K562 (cell line): ENCODE data around the gene SP2. TPM values are rescaled to one million over a fixed set of nuclear protein-coding genes. Genes with fewer than 3 reads are reported as not detected.
A peak's percentile ranks its signal among the peaks of the same experiment; 100 is the strongest.

Experiments
- EGR1 ChIP-seq: fragments of 450-650 bp; conservative IDR thresholded peaks from 2 replicates; pipeline ENCODE4 v1.6.1; 2017; ENCODE audit warnings: mild to moderate bottlenecking
- KDM1A ChIP-seq, 2 experiments: fragments of 450-650 bp; IDR thresholded peaks; 2 replicates each; pipeline ENCODE4 v1.6.1; 2016; ENCODE audit warnings: mild to moderate bottlenecking in 2 of 2
- MTA2 ChIP-seq: fragments of 450-650 bp; IDR thresholded peaks from 2 replicates; pipeline ENCODE4 v1.6.1; 2016; ENCODE audit warnings: low read depth
- NKRF ChIP-seq: fragments of 450-650 bp; IDR thresholded peaks from 2 replicates; pipeline ENCODE4 v1.6.1; 2016; ENCODE audit warnings: borderline replicate concordance
- NR2C2 ChIP-seq, 2 experiments: fragments of 200-800 bp in 1 of 2; sonication (Bioruptor generic) in 1 of 2; sonication (generic) in 1 of 2; formaldehyde crosslinking in 1 of 2; IDR thresholded peaks; 2 replicates each; pipeline versions ENCODE4 v1.6.1 to v1.8.0; 2016 to 2022; ENCODE audit warnings: mild to moderate bottlenecking in 1 of 2, missing compliant biosample characterization in 1 of 2, missing genetic modification characterization in 1 of 2, missing genetic modification reagents in 1 of 2
- PHF21A ChIP-seq: fragments of 450-650 bp; IDR thresholded peaks from 2 replicates; pipeline ENCODE4 v1.6.1; 2017; ENCODE audit warnings: low read depth, borderline replicate concordance
- RBFOX2 ChIP-seq: fragments of 200-400 bp; formaldehyde crosslinking; IDR thresholded peaks from 2 replicates; pipeline ENCODE4 v1.6.1; 2017; ENCODE audit warnings: low read depth, mild to moderate bottlenecking, low read length, moderate library complexity
- TEAD4 ChIP-seq, 2 experiments: sonication (generic) in 1 of 2; formaldehyde crosslinking in 1 of 2; IDR thresholded peaks; 2 replicates each; pipeline versions ENCODE4 v1.6.1 to v1.8.0; 2012 to 2022; ENCODE audit warnings: borderline replicate concordance in 1 of 2, inconsistent platforms in 1 of 2, low read length in 1 of 2, mild to moderate bottlenecking in 1 of 2, missing genetic modification reagents in 1 of 2
- USF1 ChIP-seq: sonication (generic); formaldehyde crosslinking; IDR thresholded peaks from 2 replicates; pipeline ENCODE4 v1.9.0; 2022; ENCODE audit warnings: mild to moderate bottlenecking, missing genetic modification reagents
- polyA plus RNA-seq, 8 experiments: library from polyadenylated mRNA; depleted of rRNA in 4 of 8; stranded (reverse) in 5 of 8; unstranded in 3 of 8; fragments of >200 nt; fragmentation: Nextera tagmentation in 2 of 8; fragmentation: Illumina TruSeq in 1 of 8; extraction: Ambion mirVana in 2 of 8; extraction: Trizol in 1 of 8; gene quantifications; 2 replicates each; pipeline versions ENCODE4 v1.2.1 to v1.2.3, GENCODE V29; 2011 to 2014; ENCODE audit warnings: inconsistent platforms in 1 of 8, missing spikeins in 1 of 8
- total RNA-seq, 7 experiments: library from RNA; depleted of rRNA in 6 of 7; stranded (reverse); fragments of >200 nt in 6 of 7; fragmentation: Illumina TruSeq in 2 of 7; extraction: Trizol in 2 of 7; gene quantifications; 2 replicates each; pipeline versions ENCODE4 v1.2.1 to v1.2.3, GENCODE V29; 2011 to 2021; ENCODE audit warnings: low replicate concordance in 1 of 7
- TF ChIP-seq, protein P1 (sequence below), 2 experiments: IDR thresholded peaks in 1 of 2; conservative IDR thresholded peaks in 1 of 2; 2 replicates each; pipeline ENCODE4 v1.6.1; 2016; ENCODE audit warnings: low read depth in 2 of 2, mild to moderate bottlenecking in 1 of 2, missing compliant biosample characterization in 1 of 2, missing genetic modification characterization in 1 of 2, moderate library complexity in 1 of 2
- TF ChIP-seq, protein P2 (sequence below): fragments of 200-800 bp; sonication (Bioruptor generic); IDR thresholded peaks from 2 replicates; pipeline ENCODE4 v1.6.1; 2017; ENCODE audit warnings: missing genetic modification characterization, missing compliant biosample characterization
- TF ChIP-seq, protein P3 (sequence below), 2 experiments: fragments of 450-650 bp in 1 of 2; sonication (generic) in 1 of 2; formaldehyde crosslinking in 1 of 2; IDR thresholded peaks in 1 of 2; conservative IDR thresholded peaks in 1 of 2; 2 replicates each; pipeline versions ENCODE4 v1.6.1 to v1.8.1; 2016 to 2023; ENCODE audit warnings: mild to moderate bottlenecking in 2 of 2, moderate library complexity in 2 of 2, inconsistent platforms in 1 of 2, missing genetic modification reagents in 1 of 2
- TF ChIP-seq, protein P4 (sequence below), 3 experiments: IDR thresholded peaks in 2 of 3; conservative IDR thresholded peaks in 1 of 3; 2 replicates each; pipeline ENCODE4 v1.5.1; 2011 to 2012; ENCODE audit warnings: low read length in 3 of 3, mild to moderate bottlenecking in 3 of 3, control low read depth in 2 of 3, improper control_type of control experiment in 1 of 3, inconsistent platforms in 1 of 3, low read depth in 1 of 3, mixed read lengths in 1 of 3, moderate library complexity in 1 of 3; ENCODE audit not compliant: insufficient read depth in 2 of 3

SP2 gene
- total and polyA plus RNA-seq, 9 of the 15 experiments (the other 6 are each of a cell fraction or from before 2014, with no cell fraction given) = 0.77 to 22.3 (median 2.3) TPM

GRCh38 chr17:47883589-47884426 is 12.2 kb upstream of the SP2 start (continued):
- TF ChIP-seq USF1 (no peak), MTA2 (no peak), RBFOX2 (no peak), PHF21A (no peak), KDM1A (IDR thresholded peaks at IDR 0.05) (0 out of 4 replicates have a peak, but pooled peaks of 1 of the 2 experiments have one; percentile 13), EGR1 (peak; percentile 40), NKRF (no peak), TEAD4 (IDR thresholded peaks at IDR 0.05; ENCODE audit: low read length) (no peak), TEAD4 (CRISPR knock-in tag; IDR thresholded peaks at IDR 0.05; ENCODE audit: borderline replicate concordance) (no peak), NR2C2 (CRISPR knock-in tag; IDR thresholded peaks at IDR 0.05) (no peak), NR2C2 (tag; IDR thresholded peaks at IDR 0.05) (peak; percentile 27; the same call in 1 of the 2 replicates)
- TF ChIP-seq, protein P1, sequence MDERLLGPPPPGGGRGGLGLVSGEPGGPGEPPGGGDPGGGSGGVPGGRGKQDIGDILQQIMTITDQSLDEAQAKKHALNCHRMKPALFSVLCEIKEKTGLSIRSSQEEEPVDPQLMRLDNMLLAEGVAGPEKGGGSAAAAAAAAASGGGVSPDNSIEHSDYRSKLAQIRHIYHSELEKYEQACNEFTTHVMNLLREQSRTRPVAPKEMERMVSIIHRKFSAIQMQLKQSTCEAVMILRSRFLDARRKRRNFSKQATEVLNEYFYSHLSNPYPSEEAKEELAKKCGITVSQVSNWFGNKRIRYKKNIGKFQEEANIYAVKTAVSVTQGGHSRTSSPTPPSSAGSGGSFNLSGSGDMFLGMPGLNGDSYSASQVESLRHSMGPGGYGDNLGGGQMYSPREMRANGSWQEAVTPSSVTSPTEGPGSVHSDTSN (CRISPR knock-in tag; IDR thresholded peaks at IDR 0.05; ENCODE audit: low read depth) = no peak
- TF ChIP-seq, protein P1 (tag; conservative IDR thresholded peaks at IDR 0.05; ENCODE audit: low read depth) = peak; percentile 95
- TF ChIP-seq, protein P2, sequence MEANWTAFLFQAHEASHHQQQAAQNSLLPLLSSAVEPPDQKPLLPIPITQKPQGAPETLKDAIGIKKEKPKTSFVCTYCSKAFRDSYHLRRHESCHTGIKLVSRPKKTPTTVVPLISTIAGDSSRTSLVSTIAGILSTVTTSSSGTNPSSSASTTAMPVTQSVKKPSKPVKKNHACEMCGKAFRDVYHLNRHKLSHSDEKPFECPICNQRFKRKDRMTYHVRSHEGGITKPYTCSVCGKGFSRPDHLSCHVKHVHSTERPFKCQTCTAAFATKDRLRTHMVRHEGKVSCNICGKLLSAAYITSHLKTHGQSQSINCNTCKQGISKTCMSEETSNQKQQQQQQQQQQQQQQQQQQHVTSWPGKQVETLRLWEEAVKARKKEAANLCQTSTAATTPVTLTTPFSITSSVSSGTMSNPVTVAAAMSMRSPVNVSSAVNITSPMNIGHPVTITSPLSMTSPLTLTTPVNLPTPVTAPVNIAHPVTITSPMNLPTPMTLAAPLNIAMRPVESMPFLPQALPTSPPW = peak; percentile 73
- TF ChIP-seq, protein P3, sequence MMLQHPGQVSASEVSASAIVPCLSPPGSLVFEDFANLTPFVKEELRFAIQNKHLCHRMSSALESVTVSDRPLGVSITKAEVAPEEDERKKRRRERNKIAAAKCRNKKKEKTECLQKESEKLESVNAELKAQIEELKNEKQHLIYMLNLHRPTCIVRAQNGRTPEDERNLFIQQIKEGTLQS (IDR thresholded peaks at IDR 0.05) = no peak
- TF ChIP-seq, protein P3 (CRISPR knock-in tag; conservative IDR thresholded peaks at IDR 0.05) = no peak
- TF ChIP-seq, protein P4, sequence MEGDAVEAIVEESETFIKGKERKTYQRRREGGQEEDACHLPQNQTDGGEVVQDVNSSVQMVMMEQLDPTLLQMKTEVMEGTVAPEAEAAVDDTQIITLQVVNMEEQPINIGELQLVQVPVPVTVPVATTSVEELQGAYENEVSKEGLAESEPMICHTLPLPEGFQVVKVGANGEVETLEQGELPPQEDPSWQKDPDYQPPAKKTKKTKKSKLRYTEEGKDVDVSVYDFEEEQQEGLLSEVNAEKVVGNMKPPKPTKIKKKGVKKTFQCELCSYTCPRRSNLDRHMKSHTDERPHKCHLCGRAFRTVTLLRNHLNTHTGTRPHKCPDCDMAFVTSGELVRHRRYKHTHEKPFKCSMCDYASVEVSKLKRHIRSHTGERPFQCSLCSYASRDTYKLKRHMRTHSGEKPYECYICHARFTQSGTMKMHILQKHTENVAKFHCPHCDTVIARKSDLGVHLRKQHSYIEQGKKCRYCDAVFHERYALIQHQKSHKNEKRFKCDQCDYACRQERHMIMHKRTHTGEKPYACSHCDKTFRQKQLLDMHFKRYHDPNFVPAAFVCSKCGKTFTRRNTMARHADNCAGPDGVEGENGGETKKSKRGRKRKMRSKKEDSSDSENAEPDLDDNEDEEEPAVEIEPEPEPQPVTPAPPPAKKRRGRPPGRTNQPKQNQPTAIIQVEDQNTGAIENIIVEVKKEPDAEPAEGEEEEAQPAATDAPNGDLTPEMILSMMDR (IDR thresholded peaks at IDR 0.05 in 2 of 3, conservative IDR thresholded peaks at IDR 0.05 in 1 of 3; ENCODE audit: insufficient read depth in 2 of 3, low read depth in 1 of 3, low read length in 3 of 3) = no peak
